SK-N-SH treated with all-trans-retinoic acid at 6 μM for 48 hours (cell line): ENCODE measurements around the gene FLT3LG.

ENCODE experiments used
- ARNTL ChIP-seq: fragments of 450-650 bp; formaldehyde crosslinking; IDR thresholded peaks from 2 replicates; pipeline ENCODE4 v1.5.0; 2020; ENCODE audit warnings: low read depth, mild to moderate bottlenecking, moderate library complexity, borderline replicate concordance
- ESRRG ChIP-seq: fragments of 250-450 bp; sonication (Bioruptor Pico); IDR thresholded peaks from 2 replicates; pipeline ENCODE4 v1.6.1; 2021; ENCODE audit warnings: mild to moderate bottlenecking
- ISL1 ChIP-seq: fragments of 250-450 bp; sonication (Bioruptor Pico); IDR thresholded peaks from 2 replicates; pipeline ENCODE4 v2.1.2; 2022; ENCODE audit warnings: mild to moderate bottlenecking, moderate library complexity
- OSR1 ChIP-seq: fragments of 250-450 bp; sonication (Bioruptor Pico); IDR thresholded peaks from 2 replicates; pipeline ENCODE4 v1.8.0; 2022; ENCODE audit warnings: moderate library complexity, mild to moderate bottlenecking, inconsistent platforms
- PPARA ChIP-seq: fragments of 250-450 bp; sonication (Bioruptor Pico); IDR thresholded peaks from 2 replicates; pipeline ENCODE4 v1.5.0; 2020; ENCODE audit warnings: mild to moderate bottlenecking, borderline replicate concordance
- SNAI2 ChIP-seq: fragments of 250-450 bp; sonication (Bioruptor Pico); IDR thresholded peaks from 2 replicates; pipeline ENCODE4 v1.5.0; 2020; ENCODE audit warnings: mild to moderate bottlenecking, moderate library complexity
- ZFP3 ChIP-seq: fragments of 250-450 bp; sonication (Bioruptor Pico); IDR thresholded peaks from 2 replicates; pipeline ENCODE4 v1.5.0; 2020; ENCODE audit warnings: mild to moderate bottlenecking, moderate library complexity
- ZFP30 ChIP-seq: fragments of 450-650 bp; formaldehyde crosslinking; IDR thresholded peaks from 2 replicates; pipeline ENCODE4 v1.5.0; 2022; ENCODE audit warnings: mild to moderate bottlenecking, moderate library complexity
- ZNF565 ChIP-seq: fragments of 450-650 bp; formaldehyde crosslinking; conservative IDR thresholded peaks from 2 replicates; pipeline ENCODE4 v1.5.0; 2020; ENCODE audit warnings: low read depth, mild to moderate bottlenecking, moderate library complexity
- ZNF70 ChIP-seq: fragments of 450-650 bp; formaldehyde crosslinking; IDR thresholded peaks from 2 replicates; pipeline ENCODE4 v1.5.0; 2020; ENCODE audit warnings: mild to moderate bottlenecking, moderate library complexity
- TF ChIP-seq, protein P1 (sequence below): fragments of 250-450 bp; sonication (Bioruptor Pico); IDR thresholded peaks from 2 replicates; pipeline ENCODE4 v1.5.1; 2020; ENCODE audit warnings: low read depth, mild to moderate bottlenecking, moderate library complexity
- TF ChIP-seq, protein P2 (sequence below): fragments of 250-450 bp; sonication (Bioruptor Pico); IDR thresholded peaks from 2 replicates; pipeline ENCODE4 v1.8.0; 2020; ENCODE audit warnings: mild to moderate bottlenecking, moderate library complexity, borderline replicate concordance
- TF ChIP-seq, protein P3 (sequence below): fragments of 250-450 bp; sonication (Bioruptor Pico); IDR thresholded peaks from 2 replicates; pipeline ENCODE4 v1.5.0; 2020; ENCODE audit warnings: mild to moderate bottlenecking, moderate library complexity

DNA sequence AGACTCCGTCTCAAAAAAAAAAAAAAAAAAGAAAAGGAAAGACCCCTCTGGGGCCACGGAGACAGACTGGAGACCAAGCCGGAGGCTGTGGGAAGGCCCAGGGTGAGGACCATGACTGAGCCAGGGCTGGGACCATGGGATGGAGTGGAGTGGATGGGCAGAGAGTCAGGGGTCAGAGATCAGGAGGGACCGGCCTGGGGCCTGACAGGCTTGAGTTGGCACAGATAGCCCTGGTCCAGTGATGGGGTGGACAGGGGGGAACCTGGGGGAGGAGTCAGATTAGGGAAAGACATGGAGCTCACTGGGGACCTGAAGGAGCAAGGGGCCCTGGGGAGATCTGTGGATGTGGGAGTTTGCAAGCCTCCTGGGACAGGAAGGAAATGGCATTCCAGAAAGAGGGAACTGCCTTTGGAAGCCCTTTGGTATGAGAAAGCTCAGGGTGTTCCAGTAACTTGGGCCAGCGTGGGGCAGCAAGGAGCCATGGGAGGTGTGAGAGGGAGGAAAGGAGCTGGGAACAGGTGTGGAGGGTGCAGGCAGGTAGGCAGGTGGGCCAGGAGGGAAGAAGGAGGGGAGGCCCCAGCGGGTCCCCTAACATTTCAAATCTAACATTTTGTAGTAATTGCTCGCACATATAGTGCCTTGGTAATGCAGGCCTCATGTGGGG lies 7.1 kb downstream of the FLT3LG start:
- TF ChIP-seq SNAI2 (CRISPR knock-in tag) = no peak
- no peak for TF ChIP-seq ZFP30 (CRISPR knock-in tag)
- TF ChIP-seq, protein P1, sequence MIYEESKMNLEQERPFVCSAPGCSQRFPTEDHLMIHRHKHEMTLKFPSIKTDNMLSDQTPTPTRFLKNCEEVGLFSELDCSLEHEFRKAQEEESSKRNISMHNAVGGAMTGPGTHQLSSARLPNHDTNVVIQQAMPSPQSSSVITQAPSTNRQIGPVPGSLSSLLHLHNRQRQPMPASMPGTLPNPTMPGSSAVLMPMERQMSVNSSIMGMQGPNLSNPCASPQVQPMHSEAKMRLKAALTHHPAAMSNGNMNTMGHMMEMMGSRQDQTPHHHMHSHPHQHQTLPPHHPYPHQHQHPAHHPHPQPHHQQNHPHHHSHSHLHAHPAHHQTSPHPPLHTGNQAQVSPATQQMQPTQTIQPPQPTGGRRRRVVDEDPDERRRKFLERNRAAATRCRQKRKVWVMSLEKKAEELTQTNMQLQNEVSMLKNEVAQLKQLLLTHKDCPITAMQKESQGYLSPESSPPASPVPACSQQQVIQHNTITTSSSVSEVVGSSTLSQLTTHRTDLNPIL (CRISPR knock-in tag) = no peak
- TF ChIP-seq ARNTL (CRISPR knock-in tag) = no peak
- TF ChIP-seq ZNF70 = no peak
- TF ChIP-seq OSR1 = no peak
- no peak for TF ChIP-seq ESRRG (CRISPR knock-in tag)
- no peak for TF ChIP-seq ZNF565
- no peak for TF ChIP-seq ZFP3 (CRISPR knock-in tag)
- TF ChIP-seq, protein P2, sequence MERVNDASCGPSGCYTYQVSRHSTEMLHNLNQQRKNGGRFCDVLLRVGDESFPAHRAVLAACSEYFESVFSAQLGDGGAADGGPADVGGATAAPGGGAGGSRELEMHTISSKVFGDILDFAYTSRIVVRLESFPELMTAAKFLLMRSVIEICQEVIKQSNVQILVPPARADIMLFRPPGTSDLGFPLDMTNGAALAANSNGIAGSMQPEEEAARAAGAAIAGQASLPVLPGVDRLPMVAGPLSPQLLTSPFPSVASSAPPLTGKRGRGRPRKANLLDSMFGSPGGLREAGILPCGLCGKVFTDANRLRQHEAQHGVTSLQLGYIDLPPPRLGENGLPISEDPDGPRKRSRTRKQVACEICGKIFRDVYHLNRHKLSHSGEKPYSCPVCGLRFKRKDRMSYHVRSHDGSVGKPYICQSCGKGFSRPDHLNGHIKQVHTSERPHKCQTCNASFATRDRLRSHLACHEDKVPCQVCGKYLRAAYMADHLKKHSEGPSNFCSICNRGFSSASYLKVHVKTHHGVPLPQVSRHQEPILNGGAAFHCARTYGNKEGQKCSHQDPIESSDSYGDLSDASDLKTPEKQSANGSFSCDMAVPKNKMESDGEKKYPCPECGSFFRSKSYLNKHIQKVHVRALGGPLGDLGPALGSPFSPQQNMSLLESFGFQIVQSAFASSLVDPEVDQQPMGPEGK (CRISPR knock-in tag) = no peak
- no peak for TF ChIP-seq ISL1 (CRISPR knock-in tag)
- TF ChIP-seq PPARA (CRISPR knock-in tag) = no peak
- TF ChIP-seq, protein P3, sequence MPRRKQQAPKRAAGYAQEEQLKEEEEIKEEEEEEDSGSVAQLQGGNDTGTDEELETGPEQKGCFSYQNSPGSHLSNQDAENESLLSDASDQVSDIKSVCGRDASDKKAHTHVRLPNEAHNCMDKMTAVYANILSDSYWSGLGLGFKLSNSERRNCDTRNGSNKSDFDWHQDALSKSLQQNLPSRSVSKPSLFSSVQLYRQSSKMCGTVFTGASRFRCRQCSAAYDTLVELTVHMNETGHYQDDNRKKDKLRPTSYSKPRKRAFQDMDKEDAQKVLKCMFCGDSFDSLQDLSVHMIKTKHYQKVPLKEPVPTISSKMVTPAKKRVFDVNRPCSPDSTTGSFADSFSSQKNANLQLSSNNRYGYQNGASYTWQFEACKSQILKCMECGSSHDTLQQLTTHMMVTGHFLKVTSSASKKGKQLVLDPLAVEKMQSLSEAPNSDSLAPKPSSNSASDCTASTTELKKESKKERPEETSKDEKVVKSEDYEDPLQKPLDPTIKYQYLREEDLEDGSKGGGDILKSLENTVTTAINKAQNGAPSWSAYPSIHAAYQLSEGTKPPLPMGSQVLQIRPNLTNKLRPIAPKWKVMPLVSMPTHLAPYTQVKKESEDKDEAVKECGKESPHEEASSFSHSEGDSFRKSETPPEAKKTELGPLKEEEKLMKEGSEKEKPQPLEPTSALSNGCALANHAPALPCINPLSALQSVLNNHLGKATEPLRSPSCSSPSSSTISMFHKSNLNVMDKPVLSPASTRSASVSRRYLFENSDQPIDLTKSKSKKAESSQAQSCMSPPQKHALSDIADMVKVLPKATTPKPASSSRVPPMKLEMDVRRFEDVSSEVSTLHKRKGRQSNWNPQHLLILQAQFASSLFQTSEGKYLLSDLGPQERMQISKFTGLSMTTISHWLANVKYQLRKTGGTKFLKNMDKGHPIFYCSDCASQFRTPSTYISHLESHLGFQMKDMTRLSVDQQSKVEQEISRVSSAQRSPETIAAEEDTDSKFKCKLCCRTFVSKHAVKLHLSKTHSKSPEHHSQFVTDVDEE (CRISPR knock-in tag) = no peak
